Vagina (tissue), 2 donors: ENCODE results near the gene GDPGP1.
"Not testable (repeated sequence)": the region's sequence is repeated elsewhere in the genome, so short reads cannot be mapped to it uniquely, and the experiment has no call there.

Source experiments
- CTCF ChIP-seq, 3 experiments: fragments of 450-650 bp in 2 of 3; fragments of 200-600 bp in 1 of 3; sonication (generic) in 1 of 3; IDR thresholded peaks; one replicate each; pipeline ENCODE4 v1.5.1; 2017 to 2019; ENCODE audit warnings: antibody characterized with exemption in 3 of 3, mild to moderate bottlenecking in 2 of 3, moderate library complexity in 2 of 3
- POLR2A ChIP-seq, 2 donors: fragments of 450-650 bp; IDR thresholded peaks; one replicate each; pipeline ENCODE4 v1.6.1; 2017; ENCODE audit warnings: antibody characterized with exemption in 2 of 2, mild to moderate bottlenecking in 2 of 2, moderate library complexity in 2 of 2
- POLR2AphosphoS5 ChIP-seq, 2 donors: sonication (generic); formaldehyde crosslinking; IDR thresholded peaks; one replicate each; pipeline ENCODE4 v1.9.0; 2017; ENCODE audit warnings: antibody characterized with exemption in 2 of 2, mild to moderate bottlenecking in 2 of 2, low read depth in 1 of 2; ENCODE audit not compliant: insufficient read depth in 1 of 2

DNA sequence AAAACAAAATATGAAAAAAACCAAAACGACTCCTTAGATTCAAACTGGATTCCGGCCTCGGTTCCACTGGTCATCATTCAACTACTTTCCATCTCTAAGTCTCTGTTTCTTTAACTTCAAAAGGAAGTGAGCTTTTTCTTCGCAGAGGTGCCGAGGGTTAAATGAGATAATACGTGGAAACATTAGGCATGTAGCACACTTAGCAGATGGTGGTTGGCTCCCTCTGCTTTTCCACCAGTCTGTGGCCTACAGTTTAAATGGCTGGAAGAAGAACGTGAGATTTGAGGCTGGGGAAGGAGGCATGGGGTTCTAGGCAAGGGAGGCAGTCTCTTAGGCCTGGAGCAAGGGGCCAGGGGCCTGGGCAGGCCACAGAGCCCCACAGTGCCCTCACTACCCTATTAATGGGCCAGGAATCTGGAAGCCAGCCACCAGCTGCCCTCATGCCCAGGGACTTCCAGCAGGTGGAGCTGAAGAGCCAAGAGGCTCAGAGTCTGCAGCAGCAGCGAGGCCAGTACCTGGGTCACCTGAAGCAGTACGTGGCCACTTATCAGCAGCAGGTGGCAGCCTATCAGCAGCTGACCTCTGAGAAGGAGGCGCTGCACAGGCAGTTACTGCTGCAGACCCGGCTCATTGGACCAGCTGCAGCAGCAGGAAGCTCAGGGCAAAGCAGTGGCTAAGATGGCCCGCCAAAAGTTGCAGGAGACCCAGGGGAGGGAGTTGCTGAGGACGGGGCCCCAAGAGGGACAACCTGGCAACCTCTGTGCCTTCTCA is 59.2 kb downstream of the GDPGP1 start:
- peak in 2 of 3 experiments; percentile 60 to 83 for TF ChIP-seq CTCF (IDR thresholded peaks at IDR 0.05)
- not testable (repeated sequence) for TF ChIP-seq POLR2AphosphoS5 (IDR thresholded peaks at IDR 0.05; ENCODE audit: insufficient read depth in 1 of 2, low read depth in 1 of 2); POLR2A (IDR thresholded peaks at IDR 0.05)
